SK-N-SH (cell line): Measurements from ENCODE around the gene TRPV2. TPM values are rescaled to one million over a fixed set of nuclear protein-coding genes. Genes with fewer than 3 reads are reported as not detected.

Source experiments
- CTCF ChIA-PET: fragments of 300-600, 350-600 bp; formaldehyde crosslinking; extraction: SDS; loops from one replicate; lab custom pipeline; 2021; lab: Yijun Ruan, JAX
- POLR2A ChIA-PET: fragments of 350-600 bp; sonication (Branson Sonifier 250); formaldehyde crosslinking; extraction: SDS; loops from one replicate; lab custom pipeline; 2020; ENCODE audit warnings: antibody characterized with exemption, inconsistent platforms; lab: Yijun Ruan, JAX
- DNase-seq: peaks from one replicate; pipeline ENCODE4 v3.0.0; 2012
- H2AFZ ChIP-seq: fragments of 200-600 bp; sonication (generic); 2 replicates; pipeline ENCODE4 v1.8.1; 2016; ENCODE audit warnings: antibody characterized with exemption, mild to moderate bottlenecking, low read depth
- H3F3A ChIP-seq: fragments of 200-600 bp; sonication (generic); replicated peaks from 2 replicates; pipeline ENCODE3; 2016; ENCODE audit warnings: antibody characterized with exemption, mild to moderate bottlenecking; ENCODE audit not compliant: insufficient read depth
- H3K27ac ChIP-seq, 2 experiments: fragments of 200-500 bp in 1 of 2; fragments of 200-600 bp in 1 of 2; sonication (Bioruptor generic) in 1 of 2; sonication (generic), shearing (Covaris generic) in 1 of 2; 2 replicates each; pipeline versions ENCODE4 v1.5.1 to v1.6.1; 2014 to 2016; ENCODE audit warnings: low read depth in 2 of 2, inconsistent platforms in 1 of 2, low read length in 1 of 2, mild to moderate bottlenecking in 1 of 2, mixed read lengths in 1 of 2
- H3K27me3 ChIP-seq: fragments of 200-600 bp; sonication (generic), shearing (Covaris generic); 2 replicates; pipeline ENCODE4 v1.6.1; 2016; ENCODE audit warnings: mixed run types; ENCODE audit not compliant: insufficient read depth
- H3K36me3 ChIP-seq, 2 experiments: fragments of 200-500 bp in 1 of 2; fragments of 200-600 bp in 1 of 2; sonication (Bioruptor generic) in 1 of 2; sonication (generic) in 1 of 2; replicated peaks in 1 of 2; 2 replicates each; pipeline versions ENCODE3 to v1.5.1; 2014 to 2016; ENCODE audit warnings: low read length in 1 of 2, mild to moderate bottlenecking in 1 of 2; ENCODE audit not compliant: insufficient read depth in 2 of 2, control insufficient read depth in 1 of 2
- H3K4me1 ChIP-seq, 2 experiments: fragments of 200-500 bp in 1 of 2; fragments of 200-600 bp in 1 of 2; sonication (Bioruptor generic) in 1 of 2; sonication (generic), shearing (Covaris generic) in 1 of 2; 2 replicates each; pipeline versions ENCODE4 v1.5.1 to v1.6.1; 2014 to 2016; ENCODE audit warnings: low read depth in 1 of 2, low read length in 1 of 2, mixed run types in 1 of 2; ENCODE audit not compliant: insufficient read depth in 2 of 2, control insufficient read depth in 1 of 2
- H3K4me2 ChIP-seq: fragments of 200-600 bp; sonication (generic), shearing (Covaris generic); 2 replicates; pipeline ENCODE4 v1.6.1; 2017; ENCODE audit warnings: mixed run types
- H3K4me3 ChIP-seq, 2 experiments: fragments of 200-500 bp in 1 of 2; fragments of 200-600 bp in 1 of 2; sonication (Bioruptor generic) in 1 of 2; sonication (generic), shearing (Covaris generic) in 1 of 2; 2 replicates each; pipeline versions ENCODE4 v1.5.1 to v1.8.1; 2014 to 2016; ENCODE audit warnings: low read depth in 2 of 2, inconsistent platforms in 1 of 2, low read length in 1 of 2, mild to moderate bottlenecking in 1 of 2, mixed read lengths in 1 of 2, moderate library complexity in 1 of 2
- H3K79me2 ChIP-seq: fragments of 200-600 bp; sonication (generic); 2 replicates; pipeline ENCODE4 v1.8.1; 2017; ENCODE audit warnings: mild to moderate bottlenecking; ENCODE audit not compliant: insufficient read depth
- H3K9ac ChIP-seq: fragments of 200-600 bp; sonication (generic); 2 replicates; pipeline ENCODE4 v1.6.1; 2017; ENCODE audit warnings: mixed run types
- H3K9me2 ChIP-seq: fragments of 200-600 bp; sonication (generic); 2 replicates; pipeline ENCODE4 v1.6.1; 2017; ENCODE audit warnings: mixed run types
- H3K9me3 ChIP-seq: fragments of 200-600 bp; sonication (generic); 2 replicates; pipeline ENCODE4 v1.6.1; 2017; ENCODE audit warnings: mixed run types, mild to moderate bottlenecking, moderate library complexity
- H4K20me1 ChIP-seq: fragments of 200-600 bp; sonication (generic); 2 replicates; pipeline ENCODE4 v1.6.1; 2017; ENCODE audit warnings: mild to moderate bottlenecking, mixed run types; ENCODE audit not compliant: insufficient read depth
- CHD2 ChIP-seq: fragments of 150-350 bp; IDR thresholded peaks from 2 replicates; pipeline ENCODE4 v1.6.1; 2018; ENCODE audit warnings: low read length; ENCODE audit not compliant: partially characterized antibody
- EP300 ChIP-seq, 2 experiments: IDR thresholded peaks; 2 replicates each; pipeline versions ENCODE4 v1.4.0 to v1.6.1; 2012; ENCODE audit warnings: borderline replicate concordance in 1 of 2, low read depth in 1 of 2, low read length in 1 of 2
- FOSL2 ChIP-seq: IDR thresholded peaks from 2 replicates; pipeline ENCODE4 v1.4.0; 2012; ENCODE audit warnings: low read depth, mild to moderate bottlenecking, moderate library complexity, borderline replicate concordance
- FOXJ3 ChIP-seq: sonication (generic); formaldehyde crosslinking; IDR thresholded peaks from 2 replicates; pipeline ENCODE4 v1.5.1; 2020; ENCODE audit warnings: mild to moderate bottlenecking, missing genetic modification reagents
- GABPA ChIP-seq: IDR thresholded peaks from 2 replicates; pipeline ENCODE4 v1.4.0; 2012; ENCODE audit warnings: low read depth, mild to moderate bottlenecking
- JUND ChIP-seq: IDR thresholded peaks from 2 replicates; pipeline ENCODE4 v1.4.0; 2012
- MEF2A ChIP-seq: IDR thresholded peaks from 2 replicates; pipeline ENCODE4 v1.4.0; 2012; ENCODE audit warnings: low read depth, borderline replicate concordance
- NFIC ChIP-seq: IDR thresholded peaks from 2 replicates; pipeline ENCODE4 v1.4.0; 2012; ENCODE audit warnings: borderline replicate concordance
- NRF1 ChIP-seq: IDR thresholded peaks from 2 replicates; pipeline ENCODE4 v1.6.1; 2012; ENCODE audit warnings: low read depth, mild to moderate bottlenecking, low read length
- PBX3 ChIP-seq: IDR thresholded peaks from 2 replicates; pipeline ENCODE4; 2012
- RAD21 ChIP-seq: IDR thresholded peaks from 2 replicates; pipeline ENCODE4 v1.6.1; 2012; ENCODE audit warnings: mild to moderate bottlenecking, low read length
- RFX5 ChIP-seq: IDR thresholded peaks from 2 replicates; pipeline ENCODE4 v1.6.1; 2012; ENCODE audit warnings: mild to moderate bottlenecking, improper control_type of control experiment, low read length
- SIN3A ChIP-seq: IDR thresholded peaks from 2 replicates; pipeline ENCODE4 v1.6.1; 2012; ENCODE audit warnings: low read depth, mild to moderate bottlenecking, low read length, moderate library complexity, borderline replicate concordance
- SMC3 ChIP-seq: IDR thresholded peaks from 2 replicates; pipeline ENCODE4 v1.6.1; 2012; ENCODE audit warnings: low read depth, low read length, improper control_type of control experiment
- TAF1 ChIP-seq: IDR thresholded peaks from 2 replicates; pipeline ENCODE4 v1.6.1; 2012; ENCODE audit warnings: low read depth, mild to moderate bottlenecking, low read length, moderate library complexity, borderline replicate concordance
- TEAD4 ChIP-seq: IDR thresholded peaks from 2 replicates; pipeline ENCODE4 v1.4.0; 2012; ENCODE audit warnings: mild to moderate bottlenecking, borderline replicate concordance; ENCODE audit not compliant: insufficient read depth
- YY1 ChIP-seq: IDR thresholded peaks from 2 replicates; pipeline ENCODE4 v1.4.0; 2012; ENCODE audit warnings: low read depth, mild to moderate bottlenecking
- WGBS: methylation state at CpG from one replicate; pipeline ENCODE4 v1.1.6; 2017; ENCODE audit warnings: low lambda C conversion rate; 5-methylcytosine and 5-hydroxymethylcytosine counted together
- polyA plus RNA-seq, 3 experiments: library from polyadenylated mRNA; depleted of rRNA; stranded (reverse); fragments of >200 nt; gene quantifications; 2 replicates each; pipeline ENCODE4 v1.2.3, GENCODE V29; 2012
- TF ChIP-seq, protein P1 (sequence below): IDR thresholded peaks from 2 replicates; pipeline ENCODE4 v1.4.0; 2012; ENCODE audit warnings: low read depth, borderline replicate concordance
- TF ChIP-seq, protein P2 (sequence below): fragments of 200-600 bp; sonication (generic); IDR thresholded peaks from 2 replicates; pipeline ENCODE4 v1.6.1; 2017; ENCODE audit warnings: antibody characterized with exemption, mild to moderate bottlenecking, moderate library complexity
- TF ChIP-seq, protein P3 (sequence below): IDR thresholded peaks from 2 replicates; pipeline ENCODE4 v1.4.0; 2012; ENCODE audit warnings: low read depth
- TF ChIP-seq, protein P4 (sequence below): fragments of 150-350 bp; IDR thresholded peaks from 2 replicates; pipeline ENCODE4 v1.6.1; 2016; ENCODE audit warnings: mild to moderate bottlenecking, low read depth, low read length

TRPV2 gene
- polyA plus RNA-seq, 1 of the 3 experiments (the other 2 are of a cell fraction), result 11.0 TPM

DNA sequence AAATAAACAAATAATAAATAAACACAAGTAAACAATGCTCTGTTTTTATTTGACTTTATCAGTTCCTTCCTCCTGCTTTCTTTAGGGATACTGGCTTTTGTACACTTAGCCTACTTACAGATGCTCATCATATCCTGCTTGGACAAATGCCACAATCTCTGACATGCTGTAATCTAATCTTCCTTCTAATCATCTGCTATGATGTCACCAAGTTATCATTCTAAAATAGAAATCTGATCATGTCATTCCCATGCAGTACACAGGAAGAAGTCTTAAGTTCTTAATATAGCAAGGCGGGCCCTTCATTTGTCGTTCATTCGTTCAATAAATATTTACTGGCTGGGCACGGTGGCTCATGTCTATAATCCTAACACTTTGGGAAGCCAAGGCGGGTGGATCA, 43.6 kb upstream of the TRPV2 start (continued):
- TF ChIP-seq, protein P1, sequence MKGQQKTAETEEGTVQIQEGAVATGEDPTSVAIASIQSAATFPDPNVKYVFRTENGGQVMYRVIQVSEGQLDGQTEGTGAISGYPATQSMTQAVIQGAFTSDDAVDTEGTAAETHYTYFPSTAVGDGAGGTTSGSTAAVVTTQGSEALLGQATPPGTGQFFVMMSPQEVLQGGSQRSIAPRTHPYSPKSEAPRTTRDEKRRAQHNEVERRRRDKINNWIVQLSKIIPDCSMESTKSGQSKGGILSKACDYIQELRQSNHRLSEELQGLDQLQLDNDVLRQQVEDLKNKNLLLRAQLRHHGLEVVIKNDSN, result no peak
- TF ChIP-seq JUND (no peak), RFX5 (no peak), NRF1 (no peak), NFIC (peak; percentile 60; the same call in 1 of the 2 replicates), PBX3 (peak; percentile 68), SMC3 (no peak), FOXJ3 (CRISPR knock-in tag) (no peak), CHD2 (no peak), TAF1 (no peak), EP300 (IDR thresholded peaks at IDR 0.05; ENCODE audit: borderline replicate concordance in 1 of 2, low read depth in 1 of 2, low read length in 1 of 2) (peak; percentile 9; a peak in 1 of 4 replicates)
- TF ChIP-seq, protein P2, sequence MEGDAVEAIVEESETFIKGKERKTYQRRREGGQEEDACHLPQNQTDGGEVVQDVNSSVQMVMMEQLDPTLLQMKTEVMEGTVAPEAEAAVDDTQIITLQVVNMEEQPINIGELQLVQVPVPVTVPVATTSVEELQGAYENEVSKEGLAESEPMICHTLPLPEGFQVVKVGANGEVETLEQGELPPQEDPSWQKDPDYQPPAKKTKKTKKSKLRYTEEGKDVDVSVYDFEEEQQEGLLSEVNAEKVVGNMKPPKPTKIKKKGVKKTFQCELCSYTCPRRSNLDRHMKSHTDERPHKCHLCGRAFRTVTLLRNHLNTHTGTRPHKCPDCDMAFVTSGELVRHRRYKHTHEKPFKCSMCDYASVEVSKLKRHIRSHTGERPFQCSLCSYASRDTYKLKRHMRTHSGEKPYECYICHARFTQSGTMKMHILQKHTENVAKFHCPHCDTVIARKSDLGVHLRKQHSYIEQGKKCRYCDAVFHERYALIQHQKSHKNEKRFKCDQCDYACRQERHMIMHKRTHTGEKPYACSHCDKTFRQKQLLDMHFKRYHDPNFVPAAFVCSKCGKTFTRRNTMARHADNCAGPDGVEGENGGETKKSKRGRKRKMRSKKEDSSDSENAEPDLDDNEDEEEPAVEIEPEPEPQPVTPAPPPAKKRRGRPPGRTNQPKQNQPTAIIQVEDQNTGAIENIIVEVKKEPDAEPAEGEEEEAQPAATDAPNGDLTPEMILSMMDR, result no peak
- TF ChIP-seq, protein P3, sequence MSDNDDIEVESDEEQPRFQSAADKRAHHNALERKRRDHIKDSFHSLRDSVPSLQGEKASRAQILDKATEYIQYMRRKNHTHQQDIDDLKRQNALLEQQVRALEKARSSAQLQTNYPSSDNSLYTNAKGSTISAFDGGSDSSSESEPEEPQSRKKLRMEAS, result no peak

- H3K79me2 ChIP-seq, result no peaks in the 10 kb centered on the region
- CTCF ChIA-PET, result interaction anchor here (0.7 to 6.2 kb wide), 4 partner anchors 10 to 22 kb away, joined by 3 to 56 read pairs (median 3); partner anchors contain the start of gene CENPV
- H3K9me2 ChIP-seq, result no peaks in the 10 kb centered on the region
- peaks cover 14% of the 10 kb centered on the region for H3F3A ChIP-seq
- no peaks in the 10 kb centered on the region for H3K36me3 ChIP-seq
- H3K27ac ChIP-seq, result no peak overlapping the region
- H4K20me1 ChIP-seq, result no peaks in the 10 kb centered on the region
- H3K4me2 ChIP-seq, result no peak overlapping the region
- no peak for DNase-seq
- 92% methylated on average over 16 of the region's 16 CpGs for WGBS
- no peaks in the 10 kb centered on the region for H3K27me3 ChIP-seq
- H3K9me3 ChIP-seq, result no peaks in the 10 kb centered on the region
- no peak overlapping the region for H3K9ac ChIP-seq
- H3K4me3 ChIP-seq, result no peak overlapping the region
- peaks cover 0 to 4% of the 10 kb centered on the region in 2 experiments; a peak in 1 of 4 replicates for H3K4me1 ChIP-seq
- H2AFZ ChIP-seq, result no peak overlapping the region
- POLR2A ChIA-PET, result no interaction called here
- TF ChIP-seq, protein P2, result no peak
- TF ChIP-seq, protein P4, sequence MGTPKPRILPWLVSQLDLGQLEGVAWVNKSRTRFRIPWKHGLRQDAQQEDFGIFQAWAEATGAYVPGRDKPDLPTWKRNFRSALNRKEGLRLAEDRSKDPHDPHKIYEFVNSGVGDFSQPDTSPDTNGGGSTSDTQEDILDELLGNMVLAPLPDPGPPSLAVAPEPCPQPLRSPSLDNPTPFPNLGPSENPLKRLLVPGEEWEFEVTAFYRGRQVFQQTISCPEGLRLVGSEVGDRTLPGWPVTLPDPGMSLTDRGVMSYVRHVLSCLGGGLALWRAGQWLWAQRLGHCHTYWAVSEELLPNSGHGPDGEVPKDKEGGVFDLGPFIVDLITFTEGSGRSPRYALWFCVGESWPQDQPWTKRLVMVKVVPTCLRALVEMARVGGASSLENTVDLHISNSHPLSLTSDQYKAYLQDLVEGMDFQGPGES, result no peak
- TF ChIP-seq YY1 (no peak), MEF2A (no peak), TEAD4 (no peak), FOSL2 (no peak), NFIC (no peak), GABPA (no peak), RAD21 (no peak), JUND (no peak), CHD2 (no peak), TAF1 (no peak), SIN3A (no peak)
- TF ChIP-seq, protein P1, result no peak
- TF ChIP-seq, protein P3, result no peak
Observed at GRCh38 chr17:16374146-16374938, 41.0 kb upstream of the TRPV2 start.
